ENCODE results near the gene NUDT11.
"Not testable (repeated sequence)": the region's sequence is repeated elsewhere in the genome, so short reads cannot be mapped to it uniquely, and the experiment has no call there.

Gene NUDT11

GRCh38 chrX:51496501-51497291 lies at the start of gene NUDT11:
Gene NUDT11 (minus strand): TSS chrX:51496592. CDS start chrX:51496444, 148 bp downstream.
- DNase-seq: peak; percentile 3

GRCh38 chrX:51520393-51520792 lies 24.0 kb upstream of the NUDT11 start:
- DNase-seq: no peak

- DNase-seq: not testable (repeated sequence)
Measured at GRCh38 chrX:51519131-51519530, 22.7 kb upstream of the NUDT11 start.

GRCh38 chrX:51507551-51507950 lies 11.2 kb upstream of the NUDT11 start:
- no peak for DNase-seq

- not testable (repeated sequence) for DNase-seq
Measured at GRCh38 chrX:51495701-51496488, 497 bp downstream of the NUDT11 start.

GRCh38 chrX:51494409-51494808 lies 2.0 kb downstream of the NUDT11 start:
- DNase-seq: no peak

GRCh38 chrX:51487960-51488267 lies 8.5 kb downstream of the NUDT11 start:
- no peak for DNase-seq

- DNase-seq: no peak
Measured at GRCh38 chrX:51484616-51485015, 11.8 kb downstream of the NUDT11 start.

- DNase-seq: not testable (repeated sequence)
Measured at GRCh38 chrX:51482411-51482810, 14.0 kb downstream of the NUDT11 start.

- DNase-seq: no peak
Measured at GRCh38 chrX:51476930-51477329, 19.5 kb downstream of the NUDT11 start.

- DNase-seq: no peak
Measured at GRCh38 chrX:51463322-51463721, 33.1 kb downstream of the NUDT11 start.

- peak; percentile 0 for DNase-seq
Measured at GRCh38 chrX:51461053-51462044, 35.0 kb downstream of the NUDT11 start.

GRCh38 chrX:51459125-51459524 lies 37.3 kb downstream of the NUDT11 start:
- no peak for DNase-seq

- no peak for DNase-seq
Measured at GRCh38 chrX:51456814-51457213, 39.6 kb downstream of the NUDT11 start.

GRCh38 chrX:51456246-51456645 lies 40.1 kb downstream of the NUDT11 start:
- no peak for DNase-seq

- no peak for DNase-seq
Measured at GRCh38 chrX:51440365-51440764, 56.0 kb downstream of the NUDT11 start.
